Ishikawa (cell line): Measurements from ENCODE around the gene MUC5AC.

Experiments
- CEBPB ChIP-seq: IDR thresholded peaks from 2 replicates; pipeline ENCODE4 v1.6.1; 2012
- CREB1 ChIP-seq: IDR thresholded peaks from 2 replicates; pipeline ENCODE4 v1.6.1; 2012; ENCODE audit warnings: low read depth
- EGR1 ChIP-seq: IDR thresholded peaks from 2 replicates; pipeline ENCODE4 v1.6.1; 2012
- EP300 ChIP-seq: IDR thresholded peaks from 2 replicates; pipeline ENCODE4 v1.6.1; 2012; ENCODE audit warnings: borderline replicate concordance
- FOXM1 ChIP-seq: IDR thresholded peaks from 2 replicates; pipeline ENCODE4 v1.6.1; 2012; ENCODE audit warnings: low read depth, borderline replicate concordance
- MAX ChIP-seq: IDR thresholded peaks from 2 replicates; pipeline ENCODE4 v1.6.1; 2012
- NFIC ChIP-seq: IDR thresholded peaks from 2 replicates; pipeline ENCODE4 v1.6.1; 2012
- RAD21 ChIP-seq: IDR thresholded peaks from 2 replicates; pipeline ENCODE4 v1.6.1; 2012; ENCODE audit warnings: low read depth
- REST ChIP-seq: IDR thresholded peaks from 2 replicates; pipeline ENCODE4 v1.6.1; 2012; ENCODE audit warnings: low read depth, mild to moderate bottlenecking
- TAF1 ChIP-seq: IDR thresholded peaks from 2 replicates; pipeline ENCODE4 v1.6.1; 2012; ENCODE audit warnings: low read depth, mild to moderate bottlenecking
- USF1 ChIP-seq: IDR thresholded peaks from 2 replicates; pipeline ENCODE4 v1.6.1; 2012
- YY1 ChIP-seq: IDR thresholded peaks from 2 replicates; pipeline ENCODE4 v1.6.1; 2012; ENCODE audit warnings: low read depth
- ZBTB7A ChIP-seq: IDR thresholded peaks from 2 replicates; pipeline ENCODE4 v1.6.1; 2012; ENCODE audit warnings: low read depth

GRCh38 chr11:1201395-1202153 is 43.8 kb downstream of the MUC5AC start:
- TF ChIP-seq USF1 (no peak), TAF1 (no peak), MAX (no peak), ZBTB7A (no peak), NFIC (no peak), CEBPB (no peak), RAD21 (no peak), YY1 (no peak), REST (no peak), EP300 (no peak), FOXM1 (no peak), CREB1 (no peak), EGR1 (no peak)
